Hematopoietic multipotent progenitor cell treated with erythropoietin and hydrocortisone succinate and interleukin-3 and kit ligand, for 15 days (in vitro differentiated cells): Measurements from ENCODE around the gene OPRM1.
"Not testable (repeated sequence)": the region's sequence is repeated elsewhere in the genome, so short reads cannot be mapped to it uniquely, and the experiment has no call there.

Source experiments
- DNase-seq: peaks from one replicate; pipeline ENCODE4 v3.0.0-alpha.2; 2015; ENCODE audit warnings: low spot score

The OPRM1 gene

DNA sequence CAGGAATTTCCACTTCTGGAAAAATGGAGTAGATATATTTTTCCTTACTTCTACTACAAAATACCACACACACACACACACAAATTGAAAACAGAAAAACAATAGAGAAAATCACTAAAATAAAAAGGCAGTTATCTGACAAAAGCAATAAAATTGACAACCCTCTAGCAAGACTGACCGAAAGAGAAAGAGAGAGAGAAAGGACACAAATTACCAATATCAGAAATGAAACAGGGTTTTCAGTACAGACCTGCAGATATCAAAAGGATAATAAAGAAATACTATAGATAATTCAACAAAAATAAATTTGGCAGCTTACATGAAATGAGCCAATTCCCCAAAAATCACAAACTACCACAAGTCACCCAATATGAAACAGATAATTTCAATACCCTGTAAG lies 104.7 kb downstream of the OPRM1 start:
- DNase-seq = no peak

- DNase-seq = peak; percentile 53
These were observed 115.4 kb downstream of the OPRM1 start for GRCh38 chr6:154154389-154154967.

GRCh38 chr6:154156135-154156896 lies 117.3 kb downstream of the OPRM1 start:
- DNase-seq = no peak

DNA sequence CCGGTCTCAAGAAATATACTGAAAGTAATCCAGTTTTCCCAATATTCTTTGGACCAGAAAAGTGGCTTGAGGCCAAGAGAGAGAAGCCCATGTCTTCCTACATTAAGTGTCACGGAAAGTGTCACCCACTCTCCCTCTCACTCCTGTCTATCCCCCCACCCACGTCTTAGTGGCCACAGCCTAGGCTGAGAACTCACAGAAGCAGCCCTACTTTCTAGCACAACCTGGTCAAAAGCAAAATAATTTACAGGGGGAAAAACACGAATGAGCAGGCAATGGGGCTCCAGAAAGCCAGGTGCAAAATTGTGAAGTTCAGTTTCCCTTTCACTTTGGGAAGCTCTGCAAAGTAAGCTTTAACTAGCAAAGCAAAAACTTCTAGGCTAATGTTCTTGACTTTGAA lies 118.0 kb downstream of the OPRM1 start:
- DNase-seq = no peak

DNA sequence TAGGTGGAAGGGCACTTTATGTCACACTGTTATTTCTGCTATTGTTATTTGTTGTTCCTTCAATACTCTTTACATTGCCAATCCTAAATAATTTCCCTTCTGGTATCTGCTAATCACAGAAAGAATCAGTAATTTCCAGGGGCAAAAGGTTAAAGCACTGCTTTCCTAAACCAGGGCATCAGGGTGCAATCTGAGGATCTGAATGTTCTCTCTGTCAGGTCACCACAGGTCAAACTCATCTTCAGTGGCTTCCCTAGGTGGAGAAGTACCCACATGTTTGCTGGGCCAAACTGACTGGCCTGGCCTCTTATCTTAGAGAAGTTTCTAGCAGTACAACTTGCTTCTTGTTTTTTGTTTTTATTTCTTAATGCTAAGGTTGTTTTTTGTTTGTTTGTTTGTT lies 118.7 kb downstream of the OPRM1 start:
- no peak for DNase-seq

DNA sequence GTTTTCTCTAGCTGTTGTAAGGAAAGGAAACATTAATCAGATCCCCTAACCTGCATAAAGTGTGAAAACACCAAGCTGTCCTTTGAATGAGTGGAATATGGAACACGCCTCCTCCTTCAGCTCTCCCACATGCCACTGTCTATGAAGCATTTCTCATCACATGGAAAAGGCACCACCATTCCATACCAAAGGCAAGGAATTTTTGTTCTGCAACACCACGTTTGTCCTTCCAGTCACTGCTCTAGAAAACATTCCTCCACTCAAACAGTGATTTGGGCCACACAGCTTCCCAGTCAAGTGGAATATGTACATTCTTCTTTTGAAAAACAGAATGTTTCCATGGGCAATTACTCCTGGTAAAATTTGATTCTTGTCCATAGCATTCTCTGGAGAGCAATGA lies 120.1 kb downstream of the OPRM1 start:
- no peak for DNase-seq

DNA sequence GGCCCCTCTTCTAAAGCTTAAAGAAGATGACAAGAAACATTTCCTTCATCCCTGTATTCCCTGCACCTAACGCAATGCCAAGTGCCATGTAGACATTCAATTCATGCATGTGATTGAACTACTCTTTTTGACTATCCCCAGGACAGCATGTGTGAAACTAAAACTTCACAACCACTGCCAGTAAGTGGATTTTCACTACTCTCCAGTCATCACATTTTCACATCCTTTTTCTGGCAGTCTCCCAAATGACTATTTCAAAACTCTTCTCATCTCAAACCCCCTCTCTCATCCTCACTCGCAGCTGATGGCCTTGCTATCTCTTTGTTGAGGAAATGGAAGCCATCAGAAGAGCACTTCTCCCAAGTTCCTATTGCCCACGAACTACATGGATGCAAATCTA lies 122.6 kb downstream of the OPRM1 start:
- DNase-seq = no peak

GRCh38 chr6:154164397-154164796 lies 125.4 kb downstream of the OPRM1 start:
- DNase-seq = no peak

DNA sequence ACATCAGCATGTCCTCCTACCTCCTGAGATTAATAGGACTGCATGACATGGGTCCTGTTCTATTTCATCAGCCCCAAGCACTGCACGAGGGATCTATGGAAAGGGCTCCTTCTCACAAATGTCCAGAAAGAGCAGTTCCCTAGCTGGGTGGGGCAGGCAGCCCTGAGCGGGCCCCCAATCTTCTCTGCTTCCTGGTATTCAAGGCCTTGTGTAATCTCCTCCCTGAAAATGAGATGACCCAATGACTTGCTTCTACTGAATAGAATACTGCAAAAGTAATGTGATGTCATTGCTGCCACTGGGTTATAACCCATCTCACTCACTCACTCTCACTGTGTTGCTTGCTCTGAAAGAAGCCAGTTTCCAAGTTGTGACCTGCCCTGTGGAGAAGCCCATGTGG lies 126.4 kb downstream of the OPRM1 start:
- no peak for DNase-seq

- DNase-seq = no peak
These were observed 127.1 kb downstream of the OPRM1 start for GRCh38 chr6:154166140-154166539.

- DNase-seq = no peak
These were observed 128.1 kb downstream of the OPRM1 start for GRCh38 chr6:154167126-154167525.

DNA sequence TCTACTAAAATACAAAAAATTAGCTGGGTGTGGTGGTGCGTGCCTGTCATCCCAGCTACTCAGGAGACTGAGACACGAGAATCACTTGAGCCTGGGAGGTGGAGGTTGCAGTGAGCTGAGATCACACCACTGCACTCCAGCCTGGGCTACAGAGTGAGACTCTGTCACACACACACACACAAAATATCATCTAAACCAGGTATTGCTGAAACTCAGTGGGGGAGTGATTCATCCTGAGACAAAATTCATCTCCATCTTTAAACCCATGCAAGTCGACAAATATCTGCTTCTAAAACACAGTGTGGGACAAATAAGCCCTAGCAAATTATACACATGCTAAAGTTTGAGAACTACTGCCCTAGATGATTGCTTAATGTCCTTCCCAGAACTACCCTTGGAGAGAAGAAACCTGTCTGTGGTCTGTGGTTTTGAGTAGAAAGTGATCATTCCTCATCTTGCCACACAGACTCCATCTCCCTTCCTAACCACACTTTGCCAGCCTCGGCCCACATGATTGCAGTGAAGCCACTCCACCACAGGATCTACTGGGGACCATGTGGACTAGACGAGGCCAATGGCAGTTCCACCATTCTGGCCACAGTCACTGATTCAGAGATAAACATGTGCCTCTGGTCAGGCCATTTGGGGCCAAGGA lies 130.3 kb downstream of the OPRM1 start:
- no peak for DNase-seq

GRCh38 chr6:154170106-154170505 lies 131.1 kb downstream of the OPRM1 start:
- no peak for DNase-seq

GRCh38 chr6:154172393-154172792 lies 133.4 kb downstream of the OPRM1 start:
- DNase-seq = not testable (repeated sequence)

DNA sequence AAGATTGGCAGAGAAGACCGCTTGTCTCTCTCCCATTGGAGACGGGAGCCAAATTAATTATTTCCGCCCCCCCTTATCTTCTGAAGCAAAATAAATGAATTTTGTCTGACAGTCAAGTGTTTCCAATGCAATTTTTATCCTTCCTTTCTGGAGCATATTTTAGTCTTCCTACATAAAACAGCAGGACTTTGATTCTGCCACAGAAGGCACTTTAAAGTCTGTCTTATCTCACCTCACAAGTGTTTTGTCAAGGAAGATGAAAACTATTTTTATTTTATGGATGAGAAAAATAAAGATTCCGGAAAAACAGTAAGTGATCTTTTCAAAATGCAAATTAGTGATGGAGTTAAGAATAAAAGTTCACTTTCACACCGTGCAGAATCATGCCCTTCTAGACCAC lies 140.4 kb downstream of the OPRM1 start:
- DNase-seq = no peak

DNA sequence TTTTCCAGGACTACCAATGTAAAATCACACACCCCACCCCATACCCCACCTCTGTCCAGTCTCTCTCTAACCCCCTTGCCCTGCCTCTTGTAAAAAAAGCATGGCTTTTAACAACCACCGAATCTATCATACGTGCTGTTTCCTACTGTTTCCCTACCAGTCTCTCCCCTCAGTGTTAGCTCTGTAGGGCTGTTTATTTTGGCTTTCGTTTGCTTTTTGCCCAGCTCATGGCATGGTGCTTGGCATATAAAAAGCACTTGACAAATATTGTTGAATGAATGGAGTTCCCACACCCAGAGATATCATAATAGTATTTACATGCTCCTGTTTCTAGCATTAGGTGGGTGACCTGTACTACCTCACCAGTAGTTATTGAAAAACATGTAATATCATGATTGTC lies 148.2 kb downstream of the OPRM1 start:
- no peak for DNase-seq

- no peak for DNase-seq
These were observed 148.7 kb downstream of the OPRM1 start for GRCh38 chr6:154187714-154188113.

DNA sequence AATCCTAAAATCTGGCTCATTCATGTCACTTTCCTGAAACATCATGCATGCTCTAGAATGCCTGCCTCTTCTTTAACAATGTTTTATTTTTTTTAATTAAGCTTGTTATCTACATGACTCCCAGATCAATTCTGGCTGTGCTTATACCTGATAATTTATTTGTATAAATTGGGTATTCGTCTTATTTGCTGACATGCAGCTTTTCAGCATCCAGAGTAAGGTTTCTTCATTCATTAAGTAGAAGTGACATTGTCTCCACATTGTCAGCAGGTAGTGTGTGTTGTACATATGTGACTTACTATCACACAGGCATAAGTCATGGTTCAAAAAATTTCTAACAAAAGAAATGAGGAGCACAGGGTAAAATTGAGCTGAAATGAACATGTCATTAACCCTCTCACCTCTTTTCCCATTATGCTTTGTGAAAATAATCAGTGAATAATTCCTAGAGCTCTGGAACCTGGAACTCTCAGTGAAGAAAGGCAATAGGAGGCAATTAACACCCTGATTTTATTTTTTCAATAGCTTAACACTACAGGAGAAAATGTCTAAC lies 157.4 kb downstream of the OPRM1 start:
- no peak for DNase-seq

- no peak for DNase-seq
These were observed 158.3 kb downstream of the OPRM1 start for GRCh38 chr6:154197196-154197860.

DNA sequence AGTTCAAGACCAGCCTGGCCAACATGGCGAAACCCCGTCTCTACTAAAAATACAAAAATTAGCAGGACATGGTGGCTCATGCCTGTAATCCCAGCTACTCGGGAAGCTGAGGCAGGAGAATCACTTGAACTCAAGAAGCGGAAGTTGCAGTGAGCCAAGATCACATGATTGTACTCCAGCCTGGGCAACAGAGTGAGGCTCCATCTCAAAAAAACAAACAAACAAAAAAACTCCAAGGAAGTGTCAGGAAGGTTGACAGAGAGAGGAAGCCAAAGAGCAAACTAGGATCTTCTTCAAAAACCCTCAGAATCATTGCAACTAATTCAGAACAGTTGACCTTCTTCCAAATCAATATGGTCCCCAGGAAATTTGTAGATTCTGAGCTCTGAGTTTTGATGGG lies 162.6 kb downstream of the OPRM1 start:
- not testable (repeated sequence) for DNase-seq

- DNase-seq = no peak
These were observed 163.3 kb downstream of the OPRM1 start for GRCh38 chr6:154202339-154202738.

GRCh38 chr6:154202958-154203357 lies 163.9 kb downstream of the OPRM1 start:
- no peak for DNase-seq

GRCh38 chr6:154206141-154206540 lies 167.1 kb downstream of the OPRM1 start:
- DNase-seq = no peak
